A549 (cell line): Measurements from ENCODE around the gene CRIP2. TPM values are rescaled to one million over a fixed set of nuclear protein-coding genes. Genes with fewer than 3 reads are reported as not detected.

Source experiments
- ATAC-seq, 2 experiments: fragments of 200-7000 bp in 1 of 2; fragments of >200 bp in 1 of 2; cut with Nextera tagmentation in 1 of 2; cut with Tn5 transposase in 1 of 2; 3 replicates each; pipeline versions ENCODE4 v1.8.0 to v1.9.1; 2018 to 2020; ENCODE audit warnings: mild to moderate bottlenecking in 1 of 2, moderate library complexity in 1 of 2
- CTCF ChIA-PET: fragments of 300-600 bp; sonication (Branson Sonifier 250); formaldehyde crosslinking; extraction: SDS; loops from one replicate; lab custom pipeline; 2021; ENCODE audit warnings: antibody characterized with exemption, inconsistent platforms; lab: Yijun Ruan, JAX
- POLR2A ChIA-PET: fragments of 350-600 bp; formaldehyde crosslinking; extraction: SDS; loops from one replicate; lab custom pipeline; 2021; ENCODE audit warnings: antibody characterized with exemption, inconsistent platforms; lab: Yijun Ruan, JAX
- DNase-seq, 2 experiments: peaks; one replicate each; pipeline versions ENCODE4 v3.0.0 to v3.0.0-alpha.2; 2011 to 2016; ENCODE audit warnings: low read depth in 1 of 2, low spot score in 1 of 2
- FAIRE-seq: peaks from 2 replicates; lab custom pipeline; 2011; peaks lifted over from hg19 to GRCh38; lab: Jason Lieb, UNC
- H3K27ac ChIP-seq, 2 experiments: fragments of >200 bp; sonication (Bioruptor Twin); formaldehyde crosslinking; 3 replicates each; pipeline ENCODE4 v1.5.1; 2016 to 2017
- H3K4me1 ChIP-seq: fragments of >200 bp; sonication (Bioruptor Twin); formaldehyde crosslinking; 3 replicates; pipeline ENCODE4 v1.6.1; 2016
- H3K4me2 ChIP-seq: fragments of >200 bp; sonication (Bioruptor Twin); formaldehyde crosslinking; 3 replicates; pipeline ENCODE4 v1.6.1; 2016
- H3K4me3 ChIP-seq: fragments of >200 bp; sonication (Bioruptor Twin); formaldehyde crosslinking; 3 replicates; pipeline ENCODE4 v1.5.1; 2016
- H3K9me3 ChIP-seq: fragments of >200 bp; sonication (Bioruptor Twin); formaldehyde crosslinking; 3 replicates; pipeline ENCODE4 v1.6.1; 2016
- ATOH8 ChIP-seq: fragments of 250-450 bp; sonication (Bioruptor Pico); IDR thresholded peaks from 2 replicates; pipeline ENCODE4 v1.5.0; 2020; ENCODE audit warnings: low read depth, mild to moderate bottlenecking, moderate library complexity
- BHLHE40 ChIP-seq: IDR thresholded peaks from 2 replicates; pipeline ENCODE4 v1.6.1; 2012; ENCODE audit warnings: low read depth, low read length, inconsistent platforms
- CBX2 ChIP-seq: fragments of 200-600 bp; sonication (generic); IDR thresholded peaks from 2 replicates; pipeline ENCODE4 v1.6.1; 2016; ENCODE audit warnings: low read depth, mild to moderate bottlenecking, borderline replicate concordance
- CHD2 ChIP-seq: fragments of 150-350 bp; IDR thresholded peaks from 2 replicates; pipeline ENCODE4 v1.6.1; 2014; ENCODE audit warnings: low read length; ENCODE audit not compliant: partially characterized antibody
- CHD4 ChIP-seq: fragments of 200-600 bp; sonication (generic); IDR thresholded peaks from 2 replicates; pipeline ENCODE4 v1.6.1; 2016; ENCODE audit warnings: antibody characterized with exemption, mild to moderate bottlenecking, borderline replicate concordance
- E2F6 ChIP-seq: IDR thresholded peaks from 2 replicates; pipeline ENCODE4 v1.6.1; 2012; ENCODE audit warnings: low read depth, borderline replicate concordance
- EHF ChIP-seq: fragments of 250-450 bp; sonication (Bioruptor Pico); IDR thresholded peaks from 2 replicates; pipeline ENCODE4 v1.5.0; 2020; ENCODE audit warnings: mild to moderate bottlenecking
- EP300 ChIP-seq, 2 experiments: fragments of >200 bp; sonication (Bioruptor Twin); formaldehyde crosslinking; IDR thresholded peaks; 2 replicates in 1 of 2; 3 replicates in 1 of 2; pipeline ENCODE4 v1.6.1; 2016 to 2017
- FOSB ChIP-seq: fragments of 250-450 bp; sonication (Bioruptor Pico); IDR thresholded peaks from 2 replicates; pipeline ENCODE4 v1.5.0; 2020; ENCODE audit warnings: mild to moderate bottlenecking, moderate library complexity
- GATA3 ChIP-seq: IDR thresholded peaks from 2 replicates; pipeline ENCODE4 v1.6.1; 2012; ENCODE audit warnings: borderline replicate concordance
- JUN ChIP-seq, 2 experiments: fragments of >200 bp; sonication (Bioruptor Twin); formaldehyde crosslinking; IDR thresholded peaks; 2 replicates in 1 of 2; 3 replicates in 1 of 2; pipeline ENCODE4 v1.6.1; 2016 to 2017
- JUNB ChIP-seq: fragments of >200 bp; sonication (Bioruptor Twin); formaldehyde crosslinking; IDR thresholded peaks from 2 replicates; pipeline ENCODE4 v1.6.1; 2016
- KDM1A ChIP-seq: fragments of 200-600 bp; sonication (generic); IDR thresholded peaks from 2 replicates; pipeline ENCODE4 v1.6.1; 2016; ENCODE audit warnings: low read depth, mild to moderate bottlenecking
- KDM5A ChIP-seq: fragments of 200-600 bp; sonication (generic); IDR thresholded peaks from 2 replicates; pipeline ENCODE4 v1.6.1; 2016; ENCODE audit warnings: antibody characterized with exemption, mild to moderate bottlenecking
- NPAS2 ChIP-seq: fragments of 250-450 bp; sonication (Bioruptor Pico); IDR thresholded peaks from 2 replicates; pipeline ENCODE4 v1.8.0; 2022; ENCODE audit warnings: mild to moderate bottlenecking, moderate library complexity, borderline replicate concordance
- RAD21 ChIP-seq, 2 experiments: fragments of >200 bp in 1 of 2; sonication (Bioruptor Twin) in 1 of 2; formaldehyde crosslinking in 1 of 2; IDR thresholded peaks in 1 of 2; conservative IDR thresholded peaks in 1 of 2; 2 replicates in 1 of 2; 3 replicates in 1 of 2; pipeline ENCODE4 v1.6.1; 2012 to 2018; ENCODE audit warnings: inconsistent platforms in 1 of 2
- RFX5 ChIP-seq: fragments of 450-650 bp; IDR thresholded peaks from 2 replicates; pipeline ENCODE4 v1.7.1; 2014; ENCODE audit warnings: antibody characterized with exemption, mild to moderate bottlenecking, moderate library complexity
- SMC3 ChIP-seq: fragments of >200 bp; sonication (Bioruptor Twin); formaldehyde crosslinking; IDR thresholded peaks from 3 replicates; pipeline ENCODE4 v1.6.1; 2018; ENCODE audit warnings: inconsistent platforms
- USF2 ChIP-seq: fragments of 450-650 bp; IDR thresholded peaks from 2 replicates; pipeline ENCODE4 v1.6.1; 2014; ENCODE audit warnings: antibody characterized with exemption
- ZC3H11A ChIP-seq: fragments of 450-650 bp; IDR thresholded peaks from 2 replicates; pipeline ENCODE4 v1.6.1; 2014; ENCODE audit warnings: antibody characterized with exemption, mild to moderate bottlenecking
- ZSCAN20 ChIP-seq: fragments of 250-450 bp; sonication (Bioruptor Pico); IDR thresholded peaks from 2 replicates; pipeline ENCODE4 v1.8.0; 2022; ENCODE audit warnings: mild to moderate bottlenecking, moderate library complexity
- WGBS: methylation state at CpG from one replicate; pipeline ENCODE4 v1.1.6; 2017; ENCODE audit errors: missing lambda C conversion rate; 5-methylcytosine and 5-hydroxymethylcytosine counted together
- polyA plus RNA-seq, 4 experiments: library from polyadenylated mRNA; depleted of rRNA in 3 of 4; stranded (reverse); fragments of >200 nt; fragmentation: RNase III in 1 of 4; extraction: RNeasy Plus Mini Kit Qiagen cat#74134 plus additional on column Dnase treatment in 1 of 4; gene quantifications; 2 replicates in 3 of 4; 3 replicates in 1 of 4; pipeline ENCODE4 v1.2.3, GENCODE V29; 2011 to 2017
- TF ChIP-seq, protein P1 (sequence below): fragments of >200 bp; sonication (Bioruptor Twin); formaldehyde crosslinking; IDR thresholded peaks from 3 replicates; pipeline ENCODE4 v1.5.1; 2016

The CRIP2 gene
- polyA plus RNA-seq, 2 of the 4 experiments (the other 2 are of a cell fraction) = 41.0 to 67.3 TPM

- TF ChIP-seq NPAS2 (no peak), KDM5A (no peak), SMC3 (no peak), JUNB (no peak), CHD2 (no peak), ZSCAN20 (CRISPR knock-in tag) (no peak)
Measured at GRCh38 chr14:105447651-105448640, 26.7 kb upstream of the CRIP2 start (continued).

- H3K9me3 ChIP-seq = no peaks in the 10 kb centered on the region
- CTCF ChIA-PET = interaction anchor here (0.6 to 2.7 kb wide), 24 partner anchors 8 to 84 kb away, joined by 3 to 29 read pairs (median 3); partner anchors contain the start of gene CRIP1
- no peak overlapping the region for H3K4me3 ChIP-seq
- H3K27ac ChIP-seq = peak overlapping the region in 1 of 2 experiments; percentile 29; a peak in 3 of 6 replicates
- TF ChIP-seq E2F6 = no peak
- no peak for TF ChIP-seq ZC3H11A
- no peak for TF ChIP-seq BHLHE40
- TF ChIP-seq EHF (CRISPR knock-in tag) = no peak
- TF ChIP-seq USF2 = no peak
- TF ChIP-seq SMC3 = peak; percentile 71
- TF ChIP-seq, protein P1, sequence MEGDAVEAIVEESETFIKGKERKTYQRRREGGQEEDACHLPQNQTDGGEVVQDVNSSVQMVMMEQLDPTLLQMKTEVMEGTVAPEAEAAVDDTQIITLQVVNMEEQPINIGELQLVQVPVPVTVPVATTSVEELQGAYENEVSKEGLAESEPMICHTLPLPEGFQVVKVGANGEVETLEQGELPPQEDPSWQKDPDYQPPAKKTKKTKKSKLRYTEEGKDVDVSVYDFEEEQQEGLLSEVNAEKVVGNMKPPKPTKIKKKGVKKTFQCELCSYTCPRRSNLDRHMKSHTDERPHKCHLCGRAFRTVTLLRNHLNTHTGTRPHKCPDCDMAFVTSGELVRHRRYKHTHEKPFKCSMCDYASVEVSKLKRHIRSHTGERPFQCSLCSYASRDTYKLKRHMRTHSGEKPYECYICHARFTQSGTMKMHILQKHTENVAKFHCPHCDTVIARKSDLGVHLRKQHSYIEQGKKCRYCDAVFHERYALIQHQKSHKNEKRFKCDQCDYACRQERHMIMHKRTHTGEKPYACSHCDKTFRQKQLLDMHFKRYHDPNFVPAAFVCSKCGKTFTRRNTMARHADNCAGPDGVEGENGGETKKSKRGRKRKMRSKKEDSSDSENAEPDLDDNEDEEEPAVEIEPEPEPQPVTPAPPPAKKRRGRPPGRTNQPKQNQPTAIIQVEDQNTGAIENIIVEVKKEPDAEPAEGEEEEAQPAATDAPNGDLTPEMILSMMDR = peak; percentile 67
- 0 out of 2 replicates have a peak, but pooled peaks have one; percentile 10 for TF ChIP-seq GATA3
- TF ChIP-seq KDM1A = no peak
- no peak for TF ChIP-seq KDM5A
- no peak for TF ChIP-seq EP300 (IDR thresholded peaks at IDR 0.05)
- TF ChIP-seq CHD4 = no peak
- TF ChIP-seq ATOH8 (CRISPR knock-in tag) = no peak
- no peak for TF ChIP-seq FOSB
- TF ChIP-seq RFX5 = no peak
- TF ChIP-seq JUN (IDR thresholded peaks at IDR 0.05) = no peak
- TF ChIP-seq CBX2 = no peak
- TF ChIP-seq RAD21 (conservative IDR thresholded peaks at IDR 0.05 in 1 of 2, IDR thresholded peaks at IDR 0.05 in 1 of 2) = peak; percentile 52 to 54
- ATAC-seq (peak; percentile 83 to 93), FAIRE-seq (no peak), DNase-seq (peak; percentile 67 to 87)
- WGBS = 71% methylated on average over 7 of the region's 16 CpGs
- POLR2A ChIA-PET = interaction anchor here (1.9 kb wide), 1 partner anchor 32 kb away, joined by 5 read pairs; no protein-coding TSS in a partner anchor
- H3K4me1 ChIP-seq = 0 out of 3 replicates have a peak, but pooled peaks cover 6% of the 10 kb centered on the region
- H3K4me2 ChIP-seq = no peak overlapping the region
Measured at GRCh38 chr14:105448706-105449111, 25.9 kb upstream of the CRIP2 start.
